BE2C (cell line): ENCODE results near the gene TERB1.

Source experiments
- DNase-seq: peaks from one replicate; pipeline ENCODE4 v3.0.0-alpha.2; 2020
- H3K27me3 ChIP-seq: fragments of 250-450 bp; sonication (Bioruptor Pico); 2 replicates; pipeline ENCODE4 v1.5.1; 2020; ENCODE audit warnings: mild to moderate bottlenecking
- H3K36me3 ChIP-seq: fragments of 250-450 bp; sonication (Bioruptor Pico); 2 replicates; pipeline ENCODE4 v1.5.1; 2020; ENCODE audit warnings: mild to moderate bottlenecking
- H3K4me1 ChIP-seq: fragments of 250-450 bp; sonication (Bioruptor Pico); 2 replicates; pipeline ENCODE4 v1.5.1; 2020
- H3K4me3 ChIP-seq: 2 replicates; pipeline ENCODE4 v1.5.1; 2011; ENCODE audit warnings: low read depth, low read length
- H3K9me3 ChIP-seq: fragments of 250-450 bp; sonication (Bioruptor Pico); 2 replicates; pipeline ENCODE4 v1.5.1; 2020
- CTCF ChIP-seq: IDR thresholded peaks from 2 replicates; pipeline ENCODE4 v1.5.1; 2012; ENCODE audit warnings: mild to moderate bottlenecking, low read depth, low read length

TERB1 gene

DNA sequence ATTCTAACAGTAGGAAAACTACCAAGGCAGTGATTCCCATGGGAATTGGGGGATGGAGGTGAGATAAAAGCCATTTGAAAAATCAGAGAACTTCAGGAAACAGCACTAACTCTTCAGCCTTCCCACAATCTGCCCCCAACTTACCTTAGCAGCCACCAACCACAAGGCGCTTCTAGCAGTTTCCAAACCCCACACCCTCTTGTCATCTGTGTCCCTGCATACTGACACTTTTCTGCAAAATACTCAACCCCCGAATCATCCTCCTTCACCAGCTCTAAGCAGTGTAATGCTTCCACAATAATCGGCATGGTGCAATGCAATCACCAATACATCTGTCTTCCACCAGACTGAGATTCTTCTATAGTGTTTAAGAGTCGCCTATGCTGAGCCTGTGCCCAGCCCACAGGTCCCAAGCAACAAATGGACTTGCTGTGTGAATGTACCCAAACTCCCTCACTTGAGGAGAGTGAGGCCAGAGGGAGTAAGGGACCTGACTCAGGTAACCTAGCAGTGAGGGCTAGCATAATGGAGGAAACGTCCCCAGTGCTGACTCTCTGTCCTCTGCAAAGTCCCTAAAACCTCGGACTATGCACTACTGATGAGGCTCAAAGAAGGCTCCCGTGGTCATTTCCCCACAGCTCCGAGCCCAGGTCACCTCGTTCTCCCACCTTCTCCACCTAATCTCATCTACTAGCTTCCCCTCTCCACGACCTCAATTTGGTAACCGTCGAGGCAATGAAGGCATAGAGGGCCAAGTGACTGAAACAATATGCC, 50.9 kb downstream of the TERB1 start:
- no peaks in the 10 kb centered on the region; the same call in 1 of the 2 replicates for H3K27me3 ChIP-seq
- DNase-seq: no peak
- H3K4me1 ChIP-seq: no peaks in the 10 kb centered on the region
- H3K36me3 ChIP-seq: peaks cover 40% of the 10 kb centered on the region
- no peak for TF ChIP-seq CTCF
- H3K9me3 ChIP-seq: no peaks in the 10 kb centered on the region
- peak overlapping the region; percentile 87 for H3K4me3 ChIP-seq

GRCh38 chr16:66746682-66747081, 54.7 kb downstream of the TERB1 start:
- Histone ChIP-seq H3K4me1 (0 out of 2 replicates have a peak, but pooled peaks cover 5% of the 10 kb centered on the region), H3K9me3 (no peaks in the 10 kb centered on the region), H3K36me3 (peaks cover 78% of the 10 kb centered on the region), H3K27me3 (no peaks in the 10 kb centered on the region), H3K4me3 (no peak overlapping the region)
- no peak for TF ChIP-seq CTCF
- no peak for DNase-seq

GRCh38 chr16:66746048-66746447, 55.3 kb downstream of the TERB1 start:
- H3K27me3 ChIP-seq: no peaks in the 10 kb centered on the region
- peaks cover 79% of the 10 kb centered on the region for H3K36me3 ChIP-seq
- no peak for TF ChIP-seq CTCF
- no peak overlapping the region for H3K4me3 ChIP-seq
- H3K4me1 ChIP-seq: peaks cover 10% of the 10 kb centered on the region
- DNase-seq: no peak
- H3K9me3 ChIP-seq: no peaks in the 10 kb centered on the region

DNA sequence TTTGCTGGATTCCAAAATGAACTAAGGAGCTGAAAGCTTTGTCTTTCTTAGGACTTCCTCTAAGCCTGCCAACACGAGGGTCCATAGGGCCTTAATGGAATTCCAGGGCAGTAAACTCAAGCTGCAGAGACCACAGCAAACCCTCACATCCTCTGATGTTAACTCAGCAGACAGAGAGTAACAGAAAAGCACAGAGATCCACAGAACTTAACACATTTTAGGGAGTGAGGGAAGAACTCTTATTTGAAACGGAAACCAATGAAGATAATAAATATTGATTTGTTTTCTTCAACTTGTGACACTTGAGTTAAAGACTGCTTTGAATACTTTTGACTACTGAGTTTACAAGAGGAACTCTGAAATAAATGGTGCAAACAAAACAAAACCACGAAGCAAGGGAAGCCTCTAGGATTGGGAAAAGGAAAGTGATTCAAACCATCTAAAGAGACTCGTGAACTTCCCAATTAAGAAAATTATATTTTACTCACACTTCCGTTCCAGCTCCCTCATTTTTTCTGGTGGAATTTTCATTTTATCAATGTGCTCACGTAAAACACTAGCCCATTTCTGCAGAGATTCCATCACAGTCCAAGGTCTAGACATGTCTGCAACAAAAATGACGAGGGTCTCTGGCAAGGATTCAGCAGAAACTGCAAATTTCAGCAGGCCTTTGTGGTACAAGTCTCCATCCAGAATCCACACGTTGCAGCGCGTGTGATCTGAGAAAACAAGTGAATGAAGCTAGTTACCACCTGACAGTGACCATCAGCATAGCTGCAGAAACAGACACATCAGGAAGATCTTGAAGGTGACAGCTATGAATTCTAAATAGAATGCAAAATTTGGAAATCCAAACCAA, 59.2 kb downstream of the TERB1 start:
- H3K27me3 ChIP-seq: no peaks in the 10 kb centered on the region

GRCh38 chr16:66741169-66741900, 60.0 kb downstream of the TERB1 start:
- H3K4me3 ChIP-seq: no peak overlapping the region
- no peak for TF ChIP-seq CTCF
- no peaks in the 10 kb centered on the region for H3K27me3 ChIP-seq
- peak; percentile 81 for DNase-seq
- peaks cover 83% of the 10 kb centered on the region for H3K36me3 ChIP-seq
- H3K9me3 ChIP-seq: no peaks in the 10 kb centered on the region
- peaks cover 20% of the 10 kb centered on the region for H3K4me1 ChIP-seq

More for the DNA sequence above, 59.2 kb downstream of the TERB1 start:
- H3K4me3 ChIP-seq: no peak overlapping the region
- peaks cover 85% of the 10 kb centered on the region for H3K36me3 ChIP-seq
- TF ChIP-seq CTCF: no peak
- no peaks in the 10 kb centered on the region for H3K9me3 ChIP-seq
- DNase-seq: no peak
- H3K4me1 ChIP-seq: peaks cover 20% of the 10 kb centered on the region
